SK-N-SH treated with all-trans-retinoic acid at 6 μM for 48 hours (cell line): ENCODE measurements around the gene ALLC.

Experiments
- BACH2 ChIP-seq: fragments of 250-450 bp; sonication (Bioruptor Pico); IDR thresholded peaks from 2 replicates; pipeline ENCODE4 v1.9.0; 2021; ENCODE audit warnings: mild to moderate bottlenecking, borderline replicate concordance
- CREB5 ChIP-seq: fragments of 250-450 bp; sonication (Bioruptor Pico); IDR thresholded peaks from 2 replicates; pipeline ENCODE4 v1.5.1; 2020; ENCODE audit warnings: low read depth, mild to moderate bottlenecking, moderate library complexity
- RARB ChIP-seq: fragments of 250-450 bp; sonication (Bioruptor Pico); IDR thresholded peaks from 2 replicates; pipeline ENCODE4 v1.8.0; 2021; ENCODE audit warnings: mild to moderate bottlenecking, moderate library complexity
- ZFP30 ChIP-seq: fragments of 450-650 bp; formaldehyde crosslinking; IDR thresholded peaks from 2 replicates; pipeline ENCODE4 v1.5.0; 2022; ENCODE audit warnings: mild to moderate bottlenecking, moderate library complexity

GRCh38 chr2:3692375-3692774 is 34.4 kb downstream of the ALLC start:
- no peak for TF ChIP-seq RARB (CRISPR knock-in tag)
- no peak for TF ChIP-seq BACH2 (CRISPR knock-in tag)
- no peak for TF ChIP-seq ZFP30 (CRISPR knock-in tag)
- TF ChIP-seq CREB5 (CRISPR knock-in tag): no peak
